Measurements from ENCODE around the gene SAT2. TPM values are rescaled to one million over a fixed set of nuclear protein-coding genes. Genes with fewer than 3 reads are reported as not detected.

Gene SAT2
- total RNA-seq, 1 donor, result 41.3 TPM

DNA sequence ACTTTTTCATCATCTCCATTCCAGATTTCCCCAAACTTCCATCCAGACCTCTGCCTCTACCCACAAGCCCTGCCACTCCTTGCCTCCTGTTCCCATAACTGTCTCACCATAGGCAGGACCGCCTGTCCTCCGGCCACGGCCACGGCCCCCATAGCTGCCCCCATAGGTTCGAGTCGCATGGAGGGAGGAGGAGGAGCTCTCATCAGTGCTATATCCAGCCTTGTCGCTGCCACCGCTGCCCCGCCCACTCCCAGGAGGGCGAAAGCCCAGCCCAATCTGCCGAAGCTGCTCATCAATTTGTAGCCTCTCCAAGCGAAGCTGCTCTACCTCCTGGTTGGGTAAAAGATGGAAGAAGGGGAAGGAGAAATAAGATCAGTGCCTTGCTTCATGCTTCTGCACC, 34.3 kb downstream of the SAT2 start:
- no peak for DNase-seq (ENCODE audit: insufficient read length, low spot score, missing footprints)
- peaks cover 71% of the 10 kb centered on the region for H3K36me3 ChIP-seq (ENCODE audit: insufficient read depth, low read length)
- TF ChIP-seq, protein P1, sequence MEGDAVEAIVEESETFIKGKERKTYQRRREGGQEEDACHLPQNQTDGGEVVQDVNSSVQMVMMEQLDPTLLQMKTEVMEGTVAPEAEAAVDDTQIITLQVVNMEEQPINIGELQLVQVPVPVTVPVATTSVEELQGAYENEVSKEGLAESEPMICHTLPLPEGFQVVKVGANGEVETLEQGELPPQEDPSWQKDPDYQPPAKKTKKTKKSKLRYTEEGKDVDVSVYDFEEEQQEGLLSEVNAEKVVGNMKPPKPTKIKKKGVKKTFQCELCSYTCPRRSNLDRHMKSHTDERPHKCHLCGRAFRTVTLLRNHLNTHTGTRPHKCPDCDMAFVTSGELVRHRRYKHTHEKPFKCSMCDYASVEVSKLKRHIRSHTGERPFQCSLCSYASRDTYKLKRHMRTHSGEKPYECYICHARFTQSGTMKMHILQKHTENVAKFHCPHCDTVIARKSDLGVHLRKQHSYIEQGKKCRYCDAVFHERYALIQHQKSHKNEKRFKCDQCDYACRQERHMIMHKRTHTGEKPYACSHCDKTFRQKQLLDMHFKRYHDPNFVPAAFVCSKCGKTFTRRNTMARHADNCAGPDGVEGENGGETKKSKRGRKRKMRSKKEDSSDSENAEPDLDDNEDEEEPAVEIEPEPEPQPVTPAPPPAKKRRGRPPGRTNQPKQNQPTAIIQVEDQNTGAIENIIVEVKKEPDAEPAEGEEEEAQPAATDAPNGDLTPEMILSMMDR (IDR thresholded peaks at IDR 0.05; ENCODE audit: extremely low read depth, low read depth, low read length), result no peak
- no peaks in the 10 kb centered on the region for H3K27me3 ChIP-seq (ENCODE audit: insufficient read depth, low read length)
- no peak overlapping the region for H2AFZ ChIP-seq (ENCODE audit: low read length)
- no peak overlapping the region for H3K4me3 ChIP-seq (ENCODE audit: insufficient read depth, low read length)
- H3K79me2 ChIP-seq (ENCODE audit: insufficient read depth, low read length), result peaks cover 8% of the 10 kb centered on the region
- no peaks in the 10 kb centered on the region for H3K9me3 ChIP-seq (ENCODE audit: low read depth, low read length)
- peaks cover 18% of the 10 kb centered on the region for H3K4me1 ChIP-seq (ENCODE audit: insufficient read depth, low read length)
- no peak overlapping the region for H3K4me2 ChIP-seq (ENCODE audit: insufficient read depth, low read length)
- peaks cover 13% of the 10 kb centered on the region for H4K20me1 ChIP-seq (ENCODE audit: insufficient read depth, low read length)
- no peak overlapping the region for H3K27ac ChIP-seq (ENCODE audit: low read depth, low read length)

DNA sequence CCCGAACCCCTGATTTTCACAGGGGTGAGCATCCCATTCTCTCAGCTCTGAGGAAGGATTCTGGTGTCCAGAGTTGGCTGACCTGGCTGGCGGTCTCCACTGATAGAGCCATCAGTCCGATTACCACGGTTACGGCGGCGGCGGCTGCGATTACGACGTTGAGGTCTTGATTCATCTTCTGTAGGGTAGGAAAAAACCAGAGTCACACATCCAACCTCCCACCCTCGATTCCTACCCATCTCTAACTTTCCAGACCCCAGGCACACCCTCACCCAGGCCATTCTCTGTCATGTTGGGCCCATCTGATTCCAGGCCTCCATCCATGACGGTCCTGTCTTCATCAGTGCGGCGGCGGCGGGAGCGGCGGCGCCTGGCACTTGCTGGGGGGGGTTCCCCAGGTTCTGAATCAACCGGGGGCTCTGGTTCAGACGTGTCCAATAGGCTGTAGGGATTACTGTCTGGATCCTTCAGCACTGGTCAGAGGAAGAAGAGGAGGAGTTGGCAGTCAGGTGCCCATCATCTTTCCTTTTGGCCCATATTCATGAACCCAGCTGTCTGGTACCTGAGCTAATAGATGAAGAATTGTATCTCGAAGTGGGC, 35.1 kb downstream of the SAT2 start:
- no peak overlapping the region for H2AFZ ChIP-seq (ENCODE audit: low read length)
- peaks cover 71% of the 10 kb centered on the region for H3K36me3 ChIP-seq (ENCODE audit: insufficient read depth, low read length)
- no peaks in the 10 kb centered on the region for H3K9me3 ChIP-seq (ENCODE audit: low read depth, low read length)
- peaks cover 26% of the 10 kb centered on the region for H3K4me1 ChIP-seq (ENCODE audit: insufficient read depth, low read length)
- H3K79me2 ChIP-seq (ENCODE audit: insufficient read depth, low read length), result peaks cover 8% of the 10 kb centered on the region
- H3K4me3 ChIP-seq (ENCODE audit: insufficient read depth, low read length), result no peak overlapping the region
- no peak overlapping the region for H3K4me2 ChIP-seq (ENCODE audit: insufficient read depth, low read length)
- H4K20me1 ChIP-seq (ENCODE audit: insufficient read depth, low read length), result peaks cover 16% of the 10 kb centered on the region
- no peaks in the 10 kb centered on the region for H3K27me3 ChIP-seq (ENCODE audit: insufficient read depth, low read length)
- no peak overlapping the region for H3K27ac ChIP-seq (ENCODE audit: low read depth, low read length)
- TF ChIP-seq, protein P1 (IDR thresholded peaks at IDR 0.05; ENCODE audit: extremely low read depth, low read depth, low read length), result no peak
- peak; percentile 71 for DNase-seq (ENCODE audit: insufficient read length, low spot score, missing footprints)

DNA sequence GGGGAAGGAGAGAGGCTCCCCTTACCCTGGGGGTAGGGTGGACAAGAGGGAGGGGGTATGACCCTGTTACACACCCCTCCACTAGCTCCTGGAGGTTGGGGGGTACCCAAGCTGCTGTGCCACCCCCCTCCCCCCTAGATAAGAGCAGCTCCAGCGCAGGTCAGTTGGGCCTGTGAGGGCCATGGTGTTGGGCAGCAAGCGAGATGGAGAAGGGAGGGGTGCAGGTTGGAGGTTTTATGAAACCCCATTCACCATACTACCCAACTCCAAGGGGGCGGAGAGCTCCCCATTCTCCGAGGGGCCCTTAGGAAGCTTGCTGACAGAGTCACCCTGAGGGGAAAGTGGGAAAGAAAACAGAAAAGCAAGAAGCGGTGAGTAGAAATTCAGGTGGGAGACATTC, 36.0 kb downstream of the SAT2 start:
- Histone ChIP-seq H2AFZ (ENCODE audit: low read length) (no peak overlapping the region), H3K4me2 (ENCODE audit: insufficient read depth, low read length) (no peak overlapping the region), H3K79me2 (ENCODE audit: insufficient read depth, low read length) (peaks cover 10% of the 10 kb centered on the region), H4K20me1 (ENCODE audit: insufficient read depth, low read length) (peaks cover 19% of the 10 kb centered on the region), H3K27me3 (ENCODE audit: insufficient read depth, low read length) (no peaks in the 10 kb centered on the region), H3K4me1 (ENCODE audit: insufficient read depth, low read length) (peaks cover 34% of the 10 kb centered on the region), H3K36me3 (ENCODE audit: insufficient read depth, low read length) (peaks cover 64% of the 10 kb centered on the region), H3K4me3 (ENCODE audit: insufficient read depth, low read length) (no peak overlapping the region), H3K27ac (ENCODE audit: low read depth, low read length) (peak overlapping the region; percentile 57), H3K9me3 (ENCODE audit: low read depth, low read length) (no peaks in the 10 kb centered on the region)
- peak; percentile 45 for DNase-seq (ENCODE audit: insufficient read length, low spot score, missing footprints)
- TF ChIP-seq, protein P1 (IDR thresholded peaks at IDR 0.05; ENCODE audit: extremely low read depth, low read depth, low read length), result no peak

DNA sequence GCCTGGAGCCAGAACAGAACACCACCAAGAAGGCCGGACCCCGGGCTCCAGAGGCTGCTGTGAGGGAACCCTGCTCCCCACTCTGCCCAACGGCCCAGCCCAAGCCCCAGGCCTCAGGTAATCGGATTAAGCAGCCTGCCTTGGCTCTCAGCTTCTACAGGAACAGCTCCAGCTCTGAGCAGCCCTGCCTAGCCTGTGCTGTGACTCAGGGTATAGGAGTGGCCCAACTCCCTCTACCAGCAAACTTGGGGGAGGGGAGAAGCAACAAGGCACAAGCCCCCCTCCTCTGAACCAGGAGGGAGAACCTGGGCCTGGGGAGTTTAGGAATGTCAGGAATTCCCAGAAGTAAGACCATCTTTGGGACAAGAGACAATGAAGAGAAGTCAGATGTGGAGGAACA, 36.9 kb downstream of the SAT2 start:
- peaks cover 36% of the 10 kb centered on the region for H3K4me1 ChIP-seq (ENCODE audit: insufficient read depth, low read length)
- peak; percentile 98 for DNase-seq (ENCODE audit: insufficient read length, low spot score, missing footprints)
- H3K79me2 ChIP-seq (ENCODE audit: insufficient read depth, low read length), result peaks cover 14% of the 10 kb centered on the region
- H3K36me3 ChIP-seq (ENCODE audit: insufficient read depth, low read length), result peaks cover 56% of the 10 kb centered on the region
- no peak overlapping the region for H3K4me3 ChIP-seq (ENCODE audit: insufficient read depth, low read length)
- TF ChIP-seq, protein P1 (IDR thresholded peaks at IDR 0.05; ENCODE audit: extremely low read depth, low read depth, low read length), result no peak
- peaks cover 19% of the 10 kb centered on the region for H4K20me1 ChIP-seq (ENCODE audit: insufficient read depth, low read length)
- no peak overlapping the region for H2AFZ ChIP-seq (ENCODE audit: low read length)
- no peaks in the 10 kb centered on the region for H3K27me3 ChIP-seq (ENCODE audit: insufficient read depth, low read length)
- H3K27ac ChIP-seq (ENCODE audit: low read depth, low read length), result peak overlapping the region; percentile 57
- H3K4me2 ChIP-seq (ENCODE audit: insufficient read depth, low read length), result no peak overlapping the region
- no peaks in the 10 kb centered on the region for H3K9me3 ChIP-seq (ENCODE audit: low read depth, low read length)

Measured in osteoblast (primary cell).